Osteocyte (in vitro differentiated cells): ENCODE measurements around the gene GOSR2. TPM values are rescaled to one million over a fixed set of nuclear protein-coding genes. Genes with fewer than 3 reads are reported as not detected.

ENCODE experiments used
- DNase-seq: peaks from one replicate; pipeline ENCODE4 v3.0.0; 2021; ENCODE audit warnings: mixed read lengths; ENCODE audit not compliant: unreplicated experiment; ENCODE audit errors: extremely low spot score
- H3K27ac Mint-ChIP-seq: one replicate; pipeline ENCODE4 v1.8.0; 2021; ENCODE audit warnings: mild to moderate bottlenecking, mixed read lengths; ENCODE audit not compliant: unreplicated experiment
- H3K27me3 Mint-ChIP-seq: one replicate; pipeline ENCODE4 v1.8.0; 2021; ENCODE audit warnings: mixed read lengths; ENCODE audit not compliant: unreplicated experiment
- H3K36me3 Mint-ChIP-seq: one replicate; pipeline ENCODE4 v1.8.0; 2021; ENCODE audit warnings: mixed read lengths; ENCODE audit not compliant: unreplicated experiment
- H3K4me1 Mint-ChIP-seq: one replicate; pipeline ENCODE4 v1.8.0; 2021; ENCODE audit warnings: mixed read lengths; ENCODE audit not compliant: unreplicated experiment
- H3K4me3 Mint-ChIP-seq: one replicate; pipeline ENCODE4 v1.8.0; 2021; ENCODE audit warnings: mild to moderate bottlenecking, moderate library complexity, mixed read lengths; ENCODE audit not compliant: unreplicated experiment
- H3K9me3 Mint-ChIP-seq: one replicate; pipeline ENCODE4 v1.8.0; 2021; ENCODE audit warnings: mixed read lengths; ENCODE audit not compliant: unreplicated experiment
- CTCF ChIP-seq: fragments of 200-600 bp; sonication (generic); IDR thresholded peaks from 2 replicates; pipeline ENCODE4 v1.5.0; 2021; ENCODE audit warnings: antibody characterized with exemption, mild to moderate bottlenecking, moderate library complexity
- total RNA-seq: library from RNA; stranded (reverse); gene quantifications from 2 replicates; pipeline ENCODE4 v1.2.1, GENCODE V29; 2021

GOSR2 gene
- total RNA-seq, 1 donor from 2014 or later, result 63.7 TPM

GRCh38 chr17:46928467-46929261, 5.7 kb downstream of the GOSR2 start:
- peaks cover 42% of the 10 kb centered on the region for H3K4me1 Mint-ChIP-seq
- no peaks in the 10 kb centered on the region for H3K27me3 Mint-ChIP-seq
- no peaks in the 10 kb centered on the region for H3K9me3 Mint-ChIP-seq
- TF ChIP-seq CTCF, result no peak
- no peak overlapping the region for H3K27ac Mint-ChIP-seq
- peaks cover 29% of the 10 kb centered on the region for H3K36me3 Mint-ChIP-seq
- H3K4me3 Mint-ChIP-seq, result no peak overlapping the region
- no peak for DNase-seq

GRCh38 chr17:46929413-46929812, 6.5 kb downstream of the GOSR2 start:
- peak overlapping the region; percentile 6 for H3K27ac Mint-ChIP-seq
- H3K4me3 Mint-ChIP-seq, result no peak overlapping the region
- H3K4me1 Mint-ChIP-seq, result peaks cover 35% of the 10 kb centered on the region

GRCh38 chr17:46930051-46930450, 7.1 kb downstream of the GOSR2 start:
- no peak for TF ChIP-seq CTCF
- Mint-ChIP-seq H3K27ac (no peak overlapping the region), H3K36me3 (peaks cover 39% of the 10 kb centered on the region), H3K4me3 (no peak overlapping the region), H3K4me1 (peaks cover 29% of the 10 kb centered on the region), H3K9me3 (no peaks in the 10 kb centered on the region), H3K27me3 (no peaks in the 10 kb centered on the region)
- DNase-seq, result no peak

More at GRCh38 chr17:46929413-46929812, 6.5 kb downstream of the GOSR2 start:
- Mint-ChIP-seq H3K27me3 (no peaks in the 10 kb centered on the region), H3K9me3 (no peaks in the 10 kb centered on the region), H3K36me3 (peaks cover 35% of the 10 kb centered on the region)
- no peak for TF ChIP-seq CTCF
- no peak for DNase-seq

- TF ChIP-seq CTCF, result no peak
- Mint-ChIP-seq H3K4me1 (peaks cover 19% of the 10 kb centered on the region), H3K36me3 (peaks cover 49% of the 10 kb centered on the region), H3K9me3 (no peaks in the 10 kb centered on the region), H3K4me3 (no peak overlapping the region), H3K27me3 (no peaks in the 10 kb centered on the region), H3K27ac (no peak overlapping the region)
- no peak for DNase-seq
These were observed 8.6 kb downstream of the GOSR2 start for GRCh38 chr17:46931596-46931995.

GRCh38 chr17:46935658-46936266, 12.8 kb downstream of the GOSR2 start:
- Mint-ChIP-seq H3K4me3 (no peak overlapping the region), H3K36me3 (peaks cover 65% of the 10 kb centered on the region), H3K27me3 (no peaks in the 10 kb centered on the region), H3K9me3 (no peaks in the 10 kb centered on the region), H3K27ac (no peak overlapping the region), H3K4me1 (no peaks in the 10 kb centered on the region)
- DNase-seq, result no peak
- TF ChIP-seq CTCF, result no peak
